Fibroblast of lung (primary cell): Measurements from ENCODE around the gene C1orf141.

Experiments
- CTCF ChIP-seq, 2 donors: IDR thresholded peaks in 1 of 2; conservative IDR thresholded peaks in 1 of 2; 1 replicate in 1 of 2; 2 replicates in 1 of 2; pipeline ENCODE4 v1.5.1; 2011 to 2012; ENCODE audit warnings: low read length in 2 of 2, control low read depth in 1 of 2, inconsistent platforms in 1 of 2, low read depth in 1 of 2, mild to moderate bottlenecking in 1 of 2
- EZH2 ChIP-seq: IDR thresholded peaks from 2 replicates; pipeline ENCODE4 v1.5.1; 2012; ENCODE audit warnings: low read length, control low read depth, mild to moderate bottlenecking; ENCODE audit errors: missing control alignments

- TF ChIP-seq CTCF (conservative IDR thresholded peaks at IDR 0.05 in 1 of 2, IDR thresholded peaks at IDR 0.05 in 1 of 2; ENCODE audit: low read depth in 1 of 2, low read length in 2 of 2) (no peak), EZH2 (no peak)
Measured at GRCh38 chr1:67171574-67171955, 36.8 kb upstream of the C1orf141 start.
